ENCODE data around the gene TMEM120B. TPM values are rescaled to one million over a fixed set of nuclear protein-coding genes. Genes with fewer than 3 reads are reported as not detected.

TMEM120B gene
- total and polyA plus RNA-seq, 2 of the 4 experiments (the other 2 are of a cell fraction) = 10.6 to 18.4 TPM

GRCh38 chr12:121828306-121828705, 115.8 kb downstream of the TMEM120B start:
- H2AK9ac ChIP-seq (replicated peaks; ENCODE audit: low read depth, low read length, poor library complexity) = no peak overlapping the region
- peaks cover 66% of the 10 kb centered on the region for H3K36me3 ChIP-seq (ENCODE audit: control insufficient read depth, insufficient read depth, low read length)
- no peak overlapping the region for H3K23ac ChIP-seq (ENCODE audit: low read depth, low read length)
- no peaks in the 10 kb centered on the region for H3K9me3 ChIP-seq (ENCODE audit: control insufficient read depth, insufficient read depth, low read length)
- BruUV-seq (replicated peaks) = no TSS peak
- H4K5ac ChIP-seq (ENCODE audit: low read depth, low read length) = no peak overlapping the region
- H3K9me1 ChIP-seq (ENCODE audit: insufficient read depth, low read length) = no peaks in the 10 kb centered on the region
- no peak overlapping the region for H2AK5ac ChIP-seq (ENCODE audit: low read depth, low read length)
- ChIA-PET POLR2A (ENCODE audit: unreplicated experiment) (no interaction called here), CTCF (no interaction called here)
- DNase-seq = no peak
- H3K4ac ChIP-seq (ENCODE audit: low read depth, low read length) = no peak overlapping the region
- no peaks in the 10 kb centered on the region for H3K27me3 ChIP-seq (ENCODE audit: control insufficient read depth, insufficient read depth, low read length)
- no peak overlapping the region for H3K4me2 ChIP-seq (ENCODE audit: low read depth, low read length)
- H3K79me1 ChIP-seq (ENCODE audit: low read depth in 1 of 2, low read length in 2 of 2) = peaks cover 20 to 48% of the 10 kb centered on the region in 2 experiments
- H2BK20ac ChIP-seq (ENCODE audit: low read depth, low read length) = no peak overlapping the region
- no peak overlapping the region for H3K18ac ChIP-seq (ENCODE audit: low read depth, low read length)
- intact Hi-C loops (cut with micrococcal nuclease) = no loop called here
- H2BK120ac ChIP-seq (ENCODE audit: low read depth, low read length) = no peak overlapping the region
- H4K20me1 ChIP-seq (ENCODE audit: insufficient read depth, low read length) = peaks cover 6% of the 10 kb centered on the region
- no peak overlapping the region for H2AFZ ChIP-seq (replicated peaks; ENCODE audit: low read length, poor library complexity)
- TF ChIP-seq SMC3 (IDR thresholded peaks at IDR 0.05; ENCODE audit: low read depth, low read length) = no peak
- no peak for TF ChIP-seq MXI1 (IDR thresholded peaks at IDR 0.05; ENCODE audit: borderline replicate concordance, low read depth, low read length)
- 95% methylated on average over 3 of the region's 8 CpGs; no CpG with 5 or more reads in 1 of the 2 experiments for WGBS, 2 experiments (ENCODE audit: extremely low coverage in 2 of 2, insufficient read length in 1 of 2)
- H4K91ac ChIP-seq (ENCODE audit: insufficient read depth, low read depth, low read length) = no peak overlapping the region
- H3K27ac ChIP-seq (ENCODE audit: insufficient read depth, low read length) = no peak overlapping the region
- H3K56ac ChIP-seq (ENCODE audit: extremely low read depth, insufficient read depth, low read length) = no peak overlapping the region
- ATAC-seq (ENCODE audit: low read depth) = no peak
- no peak overlapping the region for H3K9ac ChIP-seq (ENCODE audit: low read depth, low read length)
- no peak overlapping the region for H3K14ac ChIP-seq (replicated peaks; ENCODE audit: low read depth, low read length)
- H4K8ac ChIP-seq (ENCODE audit: low read depth in 2 of 2, low read length in 2 of 2) = no peak overlapping the region
- H2BK15ac ChIP-seq (ENCODE audit: low read depth, low read length) = no peak overlapping the region
- H3K4me1 ChIP-seq (ENCODE audit: control insufficient read depth, insufficient read depth, low read length) = no peaks in the 10 kb centered on the region
- no peak overlapping the region for H3K4me3 ChIP-seq (ENCODE audit: insufficient read depth, low read depth, low read length)
- H2BK5ac ChIP-seq (ENCODE audit: low read depth, low read length, poor library complexity, severe bottlenecking) = no peak overlapping the region
- in situ Hi-C loops (cut with MboI; ENCODE audit: low sequenced_read_pairs) = no loop called here
- dilution Hi-C loops (cut with HindIII; ENCODE audit: low sequenced_read_pairs, unreplicated experiment) = no loop called here

Measured in IMR-90 (cell line).